ENCODE results near the gene NDUFAF3. TPM values are rescaled to one million over a fixed set of nuclear protein-coding genes. Genes with fewer than 3 reads are reported as not detected.
A peak's percentile ranks its signal among the peaks of the same experiment; 100 is the strongest.

The NDUFAF3 gene
- total RNA-seq, 1 experiment from 2014 or later: 91.0 TPM

DNA sequence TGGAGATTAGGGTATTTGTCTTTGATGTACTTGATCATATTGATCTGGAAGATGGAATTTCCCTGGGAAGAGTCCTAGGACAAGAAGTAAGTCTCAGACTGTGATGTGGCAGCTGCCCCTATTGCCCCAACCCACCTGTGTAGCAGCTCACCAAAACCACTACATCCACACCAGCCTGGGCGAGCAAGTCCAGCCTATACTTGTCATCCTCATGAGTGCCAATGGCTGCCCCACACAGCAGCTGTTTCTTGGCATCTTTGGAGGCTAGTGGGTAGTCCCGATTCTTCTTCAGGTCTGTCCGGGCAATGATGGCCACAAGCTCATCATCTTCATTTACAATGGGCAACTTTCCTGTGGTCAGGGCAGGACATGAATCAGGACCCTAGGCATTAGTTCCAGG is 4.6 kb downstream of the NDUFAF3 start:
- Histone ChIP-seq H3K79me2 (ENCODE audit: insufficient read depth, low read length) (peaks cover 75% of the 10 kb centered on the region), H4K20me1 (ENCODE audit: insufficient read depth) (peaks cover 4% of the 10 kb centered on the region; the same call in 1 of the 2 replicates), H3K9me3 (ENCODE audit: control insufficient read depth in 1 of 2, insufficient read depth in 1 of 2, low read depth in 1 of 2, low read length in 2 of 2) (no peaks in the 10 kb centered on the region), H3K4me1 (ENCODE audit: control insufficient read depth in 1 of 2, insufficient read depth in 2 of 2, low read length in 2 of 2) (peaks cover 9 to 52% of the 10 kb centered on the region in 2 experiments; a peak in 3 of 4 replicates), H3K4me2 (ENCODE audit: low read length) (no peak overlapping the region), H3K27ac (ENCODE audit: low read depth, low read length) (peak overlapping the region; percentile 15; the same call in 1 of the 2 replicates), H3K27me3 (ENCODE audit: insufficient read depth, low read length) (no peaks in the 10 kb centered on the region), H2AFZ (ENCODE audit: low read depth, low read length, poor library complexity, severe bottlenecking) (no peak overlapping the region), H3K9me2 (ENCODE audit: insufficient read depth) (no peaks in the 10 kb centered on the region), H3K9ac (ENCODE audit: low read length) (no peak overlapping the region), H3K4me3 (replicated peaks in 1 of 2; ENCODE audit: low read depth in 1 of 2, low read length in 2 of 2) (no peak overlapping the region), H3K36me3 (ENCODE audit: control insufficient read depth in 1 of 2, insufficient read depth in 2 of 2, low read length in 2 of 2) (peaks cover 20 to 62% of the 10 kb centered on the region in 2 experiments; a peak in 3 of 4 replicates)
- ChIA-PET RAD21 (ENCODE audit: low non-redundant PET in 1 of 2, low total read pairs in 2 of 2, uncharacterized antibody in 2 of 2, unreplicated experiment in 2 of 2) (no interaction called here), POLR2A (interaction anchor here (2.5 kb wide), 1 partner anchor 19 kb away, joined by 8 read pairs; the partner anchor contains the start of gene WDR6), CTCF (no interaction called here)
- no peak for ATAC-seq
- intact Hi-C loops (cut with micrococcal nuclease): no loop called here
- no peak for DNase-seq (ENCODE audit: low read depth, low spot score)
- no TSS peak for BruUV-seq (replicated peaks)
- no peak for TF ChIP-seq YY1 (IDR thresholded peaks at IDR 0.05; ENCODE audit: extremely low read depth, insufficient replicate concordance, low read depth, low read length)
- TF ChIP-seq EZH2phosphoT487 (IDR thresholded peaks at IDR 0.05; ENCODE audit: borderline replicate concordance): no peak
- no peak for TF ChIP-seq CEBPB (IDR thresholded peaks at IDR 0.05; ENCODE audit: low read depth)
- TF ChIP-seq TCF7L2 (IDR thresholded peaks at IDR 0.05; ENCODE audit: borderline replicate concordance, extremely low read depth, insufficient read depth, insufficient read length): no peak
- TF ChIP-seq SRF (IDR thresholded peaks at IDR 0.05; ENCODE audit: low read depth): no peak
- TF ChIP-seq, protein P1, sequence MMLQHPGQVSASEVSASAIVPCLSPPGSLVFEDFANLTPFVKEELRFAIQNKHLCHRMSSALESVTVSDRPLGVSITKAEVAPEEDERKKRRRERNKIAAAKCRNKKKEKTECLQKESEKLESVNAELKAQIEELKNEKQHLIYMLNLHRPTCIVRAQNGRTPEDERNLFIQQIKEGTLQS (IDR thresholded peaks at IDR 0.05): no peak
- TF ChIP-seq POLR2AphosphoS5 (IDR thresholded peaks at IDR 0.05; ENCODE audit: low read depth, low read length): peak; percentile 68
- peak; percentile 44 for TF ChIP-seq POLR2A (IDR thresholded peaks at IDR 0.05; ENCODE audit: borderline replicate concordance, extremely low read depth, insufficient read depth, insufficient read length)
- TF ChIP-seq SIN3A (IDR thresholded peaks at IDR 0.05; ENCODE audit: low read depth): no peak
- TF ChIP-seq MAX (IDR thresholded peaks at IDR 0.05): no peak
- no peak for TF ChIP-seq EZH2 (IDR thresholded peaks at IDR 0.05)
- TF ChIP-seq FOSL1 (IDR thresholded peaks at IDR 0.05; ENCODE audit: low read depth): no peak

Measured in HCT116 (cell line).